Thyroid gland (tissue), 4 donors: ENCODE measurements around the gene LOXHD1.

Experiments
- POLR2A ChIP-seq, 2 donors: fragments of 450-650 bp; IDR thresholded peaks; one replicate each; pipeline ENCODE4 v1.6.1; 2017; ENCODE audit warnings: antibody characterized with exemption in 2 of 2, mild to moderate bottlenecking in 2 of 2, moderate library complexity in 1 of 2
- TF ChIP-seq, protein P1 (sequence below), 6 experiments: fragments of 200-600 bp in 3 of 6; fragments of 450-650 bp in 3 of 6; sonication (generic) in 3 of 6; IDR thresholded peaks; one replicate each; pipeline ENCODE4 v1.5.1; 2016 to 2019; ENCODE audit warnings: antibody characterized with exemption in 6 of 6, mild to moderate bottlenecking in 2 of 6, inconsistent platforms in 1 of 6, moderate library complexity in 1 of 6

DNA sequence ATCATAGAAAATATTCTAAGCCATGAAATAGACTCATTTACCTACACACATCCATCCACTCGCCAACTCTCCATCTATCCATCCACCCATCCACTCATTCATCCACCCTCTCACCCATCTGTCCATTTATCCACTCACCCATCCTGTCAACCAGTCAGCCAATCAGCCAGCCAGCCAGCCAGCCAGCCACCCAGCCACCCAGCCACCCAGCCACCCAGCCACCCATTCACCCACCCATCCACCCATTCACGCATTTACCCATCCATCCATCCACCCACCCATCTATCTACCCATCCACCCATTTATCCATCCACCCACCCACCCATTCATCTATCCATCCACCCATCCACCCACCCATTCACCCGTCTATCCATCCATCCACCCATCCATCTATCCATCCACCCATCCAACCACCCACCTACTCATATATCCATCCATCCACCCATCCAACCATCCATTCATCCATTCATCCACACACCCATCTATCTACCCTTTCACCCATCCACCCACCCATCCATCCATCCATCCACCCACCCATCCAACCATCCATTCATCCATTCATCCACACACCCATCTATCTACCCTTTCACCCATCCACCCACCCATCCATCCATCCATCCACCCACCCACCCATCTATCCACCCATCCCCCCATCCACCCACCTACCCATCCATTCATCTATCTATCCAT is 185.1 kb downstream of the LOXHD1 start:
- TF ChIP-seq, protein P1, sequence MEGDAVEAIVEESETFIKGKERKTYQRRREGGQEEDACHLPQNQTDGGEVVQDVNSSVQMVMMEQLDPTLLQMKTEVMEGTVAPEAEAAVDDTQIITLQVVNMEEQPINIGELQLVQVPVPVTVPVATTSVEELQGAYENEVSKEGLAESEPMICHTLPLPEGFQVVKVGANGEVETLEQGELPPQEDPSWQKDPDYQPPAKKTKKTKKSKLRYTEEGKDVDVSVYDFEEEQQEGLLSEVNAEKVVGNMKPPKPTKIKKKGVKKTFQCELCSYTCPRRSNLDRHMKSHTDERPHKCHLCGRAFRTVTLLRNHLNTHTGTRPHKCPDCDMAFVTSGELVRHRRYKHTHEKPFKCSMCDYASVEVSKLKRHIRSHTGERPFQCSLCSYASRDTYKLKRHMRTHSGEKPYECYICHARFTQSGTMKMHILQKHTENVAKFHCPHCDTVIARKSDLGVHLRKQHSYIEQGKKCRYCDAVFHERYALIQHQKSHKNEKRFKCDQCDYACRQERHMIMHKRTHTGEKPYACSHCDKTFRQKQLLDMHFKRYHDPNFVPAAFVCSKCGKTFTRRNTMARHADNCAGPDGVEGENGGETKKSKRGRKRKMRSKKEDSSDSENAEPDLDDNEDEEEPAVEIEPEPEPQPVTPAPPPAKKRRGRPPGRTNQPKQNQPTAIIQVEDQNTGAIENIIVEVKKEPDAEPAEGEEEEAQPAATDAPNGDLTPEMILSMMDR (IDR thresholded peaks at IDR 0.05): no peak
- TF ChIP-seq POLR2A (IDR thresholded peaks at IDR 0.05): no peak
